ENCODE data around the gene SPINDOC. TPM values are rescaled to one million over a fixed set of nuclear protein-coding genes. Genes with fewer than 3 reads are reported as not detected.

SPINDOC gene
- total RNA-seq, 1 donor from 2014 or later = 77.8 TPM

DNA sequence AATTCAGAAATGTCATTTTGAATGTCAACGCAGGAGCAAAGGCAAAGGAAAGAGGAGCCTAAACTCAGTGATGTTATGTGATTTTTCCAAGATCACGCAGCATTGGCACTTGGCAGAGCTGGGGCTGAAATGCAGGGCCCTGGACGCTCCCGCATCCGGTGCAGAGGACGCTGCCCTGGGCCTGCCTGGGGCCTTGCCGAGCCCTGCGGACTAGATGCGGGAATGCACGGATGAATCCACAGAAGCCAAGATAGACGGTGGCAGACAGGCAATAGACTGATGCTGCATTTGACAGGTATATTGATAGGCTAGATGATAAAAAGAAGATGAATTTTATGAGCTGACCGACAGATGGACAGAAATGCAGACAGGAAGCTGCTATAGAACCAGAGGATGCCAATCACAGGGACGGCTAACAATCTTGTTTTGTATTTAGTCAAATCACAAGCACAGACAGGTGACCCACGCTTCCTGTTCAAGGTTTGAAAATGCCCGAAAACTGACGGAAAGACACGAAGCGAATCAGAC, 25.0 kb downstream of the SPINDOC start:
- TF ChIP-seq CTCF (IDR thresholded peaks at IDR 0.05; ENCODE audit: unreplicated experiment) = no peak
- H3K4me3 Mint-ChIP-seq (ENCODE audit: low read depth) = peak overlapping the region; percentile 79
- H3K4me1 Mint-ChIP-seq (ENCODE audit: low read depth) = peaks cover 41% of the 10 kb centered on the region
- H3K27me3 Mint-ChIP-seq = no peaks in the 10 kb centered on the region
- H3K27ac Mint-ChIP-seq = peak overlapping the region; percentile 83
- H3K9me3 Mint-ChIP-seq (ENCODE audit: low read depth) = no peaks in the 10 kb centered on the region
- H3K36me3 Mint-ChIP-seq (ENCODE audit: insufficient read depth) = peaks cover 2% of the 10 kb centered on the region
- DNase-seq (ENCODE audit: low spot score, unreplicated experiment) = no peak

DNA sequence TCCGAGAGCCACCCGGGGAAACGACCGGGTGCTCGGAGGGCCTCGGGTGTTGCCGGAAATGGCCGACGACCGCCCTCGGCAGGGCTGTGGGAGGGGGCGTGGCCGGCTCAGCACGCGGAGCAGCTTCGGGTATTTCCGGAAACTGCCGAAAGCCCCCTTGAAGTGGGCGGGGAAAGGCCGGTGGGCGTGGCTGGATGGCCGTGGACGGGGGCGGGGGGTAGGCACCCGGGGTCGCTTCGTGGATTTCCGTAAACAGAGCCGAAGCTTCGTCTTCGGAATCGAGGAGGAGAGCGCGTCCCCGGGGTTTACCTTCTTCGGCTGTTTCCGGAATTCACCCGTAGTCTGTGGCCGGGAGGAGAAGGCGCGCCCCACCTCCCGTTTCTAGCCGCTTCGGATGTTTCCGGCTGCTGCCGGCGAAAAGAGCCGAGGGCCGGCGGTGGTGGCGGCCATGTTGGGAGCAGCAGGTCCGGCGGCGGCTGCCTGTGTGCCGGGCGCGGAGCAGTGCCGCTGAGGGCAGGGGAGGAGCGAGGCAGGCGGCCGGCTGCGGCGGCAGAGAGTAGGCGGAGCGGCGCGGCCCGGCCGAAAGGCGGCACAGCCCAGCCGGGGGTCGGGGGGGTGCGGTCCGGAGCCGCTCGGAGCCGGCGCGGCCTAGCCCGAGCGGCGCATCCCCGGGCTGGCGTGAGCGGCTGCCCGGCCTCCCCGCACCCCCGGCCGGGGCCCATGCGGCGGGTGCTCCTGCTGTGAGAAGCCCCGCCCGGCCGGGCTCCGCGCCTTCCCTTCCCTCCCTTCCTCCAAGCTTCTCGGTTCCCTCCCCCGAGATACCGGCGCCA, 25.6 kb downstream of the SPINDOC start, which contains the start of gene MARK2:
Gene MARK2 (plus strand): TSS at position 433 of the 830 bp plus-strand sequence. CDS start 397 bp downstream, at position 830.
- H3K27me3 Mint-ChIP-seq = no peaks in the 10 kb centered on the region
- H3K9me3 Mint-ChIP-seq (ENCODE audit: low read depth) = no peaks in the 10 kb centered on the region
- peaks cover 4% of the 10 kb centered on the region for H3K36me3 Mint-ChIP-seq (ENCODE audit: insufficient read depth)
- H3K27ac Mint-ChIP-seq = peak within 1 kb of the TSS; percentile 96
- H3K4me3 Mint-ChIP-seq (ENCODE audit: low read depth) = peak within 1 kb of the TSS; percentile 92
- TF ChIP-seq CTCF (IDR thresholded peaks at IDR 0.05; ENCODE audit: unreplicated experiment) = no peak
- peaks cover 47% of the 10 kb centered on the region for H3K4me1 Mint-ChIP-seq (ENCODE audit: low read depth)
- DNase-seq (ENCODE audit: low spot score, unreplicated experiment) = peak; percentile 100

DNA sequence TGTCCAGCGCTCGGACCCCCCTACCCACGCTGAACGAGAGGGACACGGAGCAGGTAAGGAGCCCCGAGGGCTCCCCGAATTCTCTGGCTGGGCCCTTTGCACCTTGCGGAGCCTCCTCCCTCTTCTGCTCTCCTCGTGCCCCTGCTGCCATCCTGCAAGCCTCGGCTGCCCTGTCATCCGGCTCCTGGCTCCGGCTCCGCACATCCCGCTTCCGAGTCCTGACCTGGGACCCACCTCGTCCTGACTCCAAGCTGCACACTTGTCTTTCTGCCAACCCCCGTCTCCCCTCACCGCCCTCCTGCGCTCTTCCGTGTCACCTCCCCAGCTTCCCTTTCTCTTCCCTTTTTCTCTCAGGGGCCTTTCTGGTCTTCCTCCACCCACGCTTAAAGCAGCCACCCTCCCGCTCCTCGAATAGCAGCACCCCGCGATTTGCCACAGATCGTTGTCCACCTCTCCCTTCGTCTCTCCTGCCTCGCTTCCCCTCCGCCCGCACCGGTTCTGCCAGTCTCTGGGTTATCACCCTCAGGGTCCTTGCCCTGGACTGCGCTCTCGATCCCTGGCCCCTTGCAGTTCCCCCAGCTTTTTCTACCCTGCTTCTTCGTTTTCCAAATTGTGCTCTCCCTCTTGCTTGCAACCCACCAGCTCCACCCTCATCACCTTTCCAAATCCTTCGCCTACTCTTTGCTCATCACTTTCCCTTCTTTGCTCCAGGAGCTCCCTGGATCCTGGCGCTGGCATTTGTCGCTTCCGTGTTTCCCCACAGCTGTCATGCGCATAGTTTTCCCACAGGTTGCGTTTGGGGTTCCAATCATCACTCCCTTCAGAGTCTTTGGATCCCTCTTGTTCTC, 26.5 kb downstream of the SPINDOC start:
- peak overlapping the region; percentile 92 for H3K4me3 Mint-ChIP-seq (ENCODE audit: low read depth)
- no peak for DNase-seq (ENCODE audit: low spot score, unreplicated experiment)
- H3K36me3 Mint-ChIP-seq (ENCODE audit: insufficient read depth) = peaks cover 4% of the 10 kb centered on the region
- peak overlapping the region; percentile 96 for H3K27ac Mint-ChIP-seq
- H3K27me3 Mint-ChIP-seq = no peaks in the 10 kb centered on the region
- no peaks in the 10 kb centered on the region for H3K9me3 Mint-ChIP-seq (ENCODE audit: low read depth)
- no peak for TF ChIP-seq CTCF (IDR thresholded peaks at IDR 0.05; ENCODE audit: unreplicated experiment)
- peaks cover 50% of the 10 kb centered on the region for H3K4me1 Mint-ChIP-seq (ENCODE audit: low read depth)

DNA sequence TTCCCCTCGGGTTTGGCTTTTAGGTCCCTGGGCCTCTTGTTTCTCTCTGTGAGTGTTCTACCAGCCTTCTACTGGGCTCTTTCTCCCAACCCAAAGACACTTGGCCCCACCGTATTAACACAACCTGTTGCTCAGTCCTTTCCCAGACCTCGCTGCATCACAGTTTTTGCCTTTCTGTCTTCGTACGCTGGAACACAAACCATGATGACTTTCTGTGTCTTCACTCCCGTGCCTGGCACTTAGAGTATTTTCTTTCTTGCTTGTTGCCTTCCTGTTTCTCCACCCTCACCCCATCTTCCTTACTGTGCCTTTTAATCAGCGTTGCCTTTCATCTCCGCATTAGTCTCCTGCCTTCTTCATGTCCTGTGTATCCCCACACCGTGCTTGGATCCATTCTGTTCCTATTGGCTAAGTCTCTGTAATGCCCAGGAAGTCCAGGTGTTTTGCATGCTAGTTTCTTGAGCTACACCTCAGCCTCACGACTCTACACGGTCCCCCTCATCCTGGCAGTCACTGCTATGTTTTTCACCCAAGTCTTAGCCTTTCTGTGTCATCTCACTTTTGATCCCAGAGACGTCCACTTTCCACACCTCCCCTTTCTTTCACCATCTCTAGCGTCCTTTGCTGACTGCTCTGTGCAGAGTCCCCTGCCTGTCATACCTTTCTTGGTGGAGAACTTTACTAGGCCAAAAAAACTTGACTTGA, 27.3 kb downstream of the SPINDOC start:
- Mint-ChIP-seq H3K9me3 (ENCODE audit: low read depth) (no peaks in the 10 kb centered on the region), H3K27ac (peak overlapping the region; percentile 96), H3K4me3 (ENCODE audit: low read depth) (peak overlapping the region; percentile 92), H3K36me3 (ENCODE audit: insufficient read depth) (peaks cover 4% of the 10 kb centered on the region), H3K4me1 (ENCODE audit: low read depth) (peaks cover 50% of the 10 kb centered on the region), H3K27me3 (no peaks in the 10 kb centered on the region)
- DNase-seq (ENCODE audit: low spot score, unreplicated experiment) = no peak
- TF ChIP-seq CTCF (IDR thresholded peaks at IDR 0.05; ENCODE audit: unreplicated experiment) = no peak

Data from progenitor cell of endocrine pancreas (in vitro differentiated cells).